Astrocyte (in vitro differentiated cells and primary cell): ENCODE results near the gene FBXL13. TPM values are rescaled to one million over a fixed set of nuclear protein-coding genes. Genes with fewer than 3 reads are reported as not detected.

ENCODE experiments used
- DNase-seq: peaks from one replicate; pipeline ENCODE4 v3.0.0-alpha.2; 2010; ENCODE audit warnings: low read depth
- FAIRE-seq: peaks from 2 replicates; lab custom pipeline; 2011; peaks lifted over from hg19 to GRCh38; lab: Jason Lieb, UNC
- H2AFZ ChIP-seq: 2 replicates; pipeline ENCODE4 v1.6.0; 2012; ENCODE audit warnings: low read depth, low read length, inconsistent platforms
- H3K27ac ChIP-seq: 2 replicates; pipeline ENCODE4 v1.5.1; 2011; ENCODE audit warnings: low read depth, low read length, inconsistent platforms
- H3K27me3 ChIP-seq: 2 replicates; pipeline ENCODE4 v1.6.0; 2011; ENCODE audit warnings: low read length, inconsistent platforms; ENCODE audit not compliant: insufficient read depth
- H3K36me3 ChIP-seq: 2 replicates; pipeline ENCODE4 v1.5.1; 2011; ENCODE audit warnings: low read length, inconsistent platforms; ENCODE audit not compliant: insufficient read depth
- H3K4me1 ChIP-seq: 2 replicates; pipeline ENCODE4 v1.5.1; 2011; ENCODE audit warnings: low read length, inconsistent platforms; ENCODE audit not compliant: insufficient read depth
- H3K4me2 ChIP-seq: 2 replicates; pipeline ENCODE4 v1.6.0; 2012; ENCODE audit warnings: low read length, inconsistent platforms
- H3K4me3 ChIP-seq: 2 replicates; pipeline ENCODE4 v1.5.1; 2011; ENCODE audit warnings: low read depth, mild to moderate bottlenecking, low read length, inconsistent platforms; ENCODE audit not compliant: insufficient read depth
- H3K79me2 ChIP-seq: 2 replicates; pipeline ENCODE4 v1.6.0; 2012; ENCODE audit warnings: mild to moderate bottlenecking, low read length, inconsistent platforms; ENCODE audit not compliant: insufficient read depth
- H3K9ac ChIP-seq: 2 replicates; pipeline ENCODE4 v1.6.0; 2012; ENCODE audit warnings: mild to moderate bottlenecking, low read length, inconsistent platforms
- H3K9me3 ChIP-seq: 2 replicates; pipeline ENCODE4 v1.5.1; 2012; ENCODE audit warnings: low read depth, mild to moderate bottlenecking, low read length, inconsistent platforms; ENCODE audit not compliant: insufficient read depth
- H4K20me1 ChIP-seq: 2 replicates; pipeline ENCODE4 v1.6.0; 2012; ENCODE audit warnings: low read length, inconsistent platforms; ENCODE audit not compliant: insufficient read depth
- H3K27ac Mint-ChIP-seq: one replicate; pipeline ENCODE4 v1.8.0; 2021; ENCODE audit warnings: mild to moderate bottlenecking, mixed read lengths; ENCODE audit not compliant: unreplicated experiment
- H3K27me3 Mint-ChIP-seq: one replicate; pipeline ENCODE4 v1.8.0; 2021; ENCODE audit warnings: low read depth, mixed read lengths; ENCODE audit not compliant: unreplicated experiment
- H3K36me3 Mint-ChIP-seq: one replicate; pipeline ENCODE4 v1.8.0; 2021; ENCODE audit warnings: low read depth, mixed read lengths; ENCODE audit not compliant: unreplicated experiment
- H3K4me1 Mint-ChIP-seq: one replicate; pipeline ENCODE4 v1.8.0; 2021; ENCODE audit warnings: low read depth, mixed read lengths; ENCODE audit not compliant: unreplicated experiment
- H3K4me3 Mint-ChIP-seq: one replicate; pipeline ENCODE4 v1.8.0; 2021; ENCODE audit warnings: mild to moderate bottlenecking, moderate library complexity, mixed read lengths; ENCODE audit not compliant: unreplicated experiment
- H3K9me3 Mint-ChIP-seq: one replicate; pipeline ENCODE4 v1.8.0; 2021; ENCODE audit warnings: mild to moderate bottlenecking, mixed read lengths; ENCODE audit not compliant: unreplicated experiment
- EZH2 ChIP-seq: IDR thresholded peaks from 2 replicates; pipeline ENCODE4 v1.6.1; 2012; ENCODE audit warnings: mild to moderate bottlenecking, low read length, inconsistent platforms; ENCODE audit not compliant: insufficient read depth
- total RNA-seq: library from RNA; stranded (reverse); gene quantifications from 2 replicates; pipeline ENCODE4 v1.2.1, GENCODE V29; 2021
- TF ChIP-seq, protein P1 (sequence below): IDR thresholded peaks from 2 replicates; pipeline ENCODE4 v1.5.1; 2011; ENCODE audit warnings: low read depth, mild to moderate bottlenecking, inconsistent platforms, low read length, moderate library complexity; ENCODE audit not compliant: insufficient read depth

The FBXL13 gene
- total RNA-seq, 1 donor from 2014 or later, result 1.2 TPM

DNA sequence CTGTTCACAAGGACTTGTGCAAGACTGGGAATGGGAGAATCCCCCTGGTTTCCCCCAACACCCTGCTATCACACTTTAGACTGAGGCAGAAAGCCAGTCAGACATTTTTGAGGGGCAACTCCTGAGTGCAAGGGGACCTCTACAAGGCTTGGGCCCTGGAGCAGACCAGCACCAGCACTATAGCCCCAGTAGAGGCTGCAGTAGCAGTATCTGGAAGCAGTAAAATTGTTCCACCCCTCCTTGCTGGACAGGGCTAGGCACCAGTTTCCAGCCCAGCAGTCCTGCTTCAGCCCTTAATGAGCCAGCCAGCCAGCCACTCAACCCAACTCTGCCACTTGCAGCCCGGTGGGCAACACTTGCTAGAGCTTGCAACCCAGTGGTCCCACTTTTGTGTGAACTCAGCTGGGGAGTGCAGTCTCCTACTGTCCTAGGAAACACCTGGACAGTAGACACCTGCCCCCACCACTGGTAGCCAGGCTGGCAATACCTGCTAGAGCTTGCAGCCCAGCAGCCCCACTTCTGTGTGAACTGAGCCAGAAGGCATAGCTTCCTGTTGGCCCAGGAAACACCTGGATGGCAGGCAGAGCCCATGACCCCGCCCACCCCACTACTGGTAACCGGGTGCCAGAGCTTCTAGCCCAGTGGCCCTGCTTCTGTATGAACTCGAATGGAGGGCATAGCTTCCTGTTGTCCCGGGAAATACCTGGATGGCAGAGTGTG, 65.0 kb downstream of the FBXL13 start:
- H3K27me3 Mint-ChIP-seq, result no peaks in the 10 kb centered on the region
- no peak overlapping the region for H2AFZ ChIP-seq
- H3K27ac Mint-ChIP-seq, result no peak overlapping the region
- no peaks in the 10 kb centered on the region for H3K9me3 ChIP-seq
- no peak overlapping the region for H3K27ac ChIP-seq
- TF ChIP-seq, protein P1, sequence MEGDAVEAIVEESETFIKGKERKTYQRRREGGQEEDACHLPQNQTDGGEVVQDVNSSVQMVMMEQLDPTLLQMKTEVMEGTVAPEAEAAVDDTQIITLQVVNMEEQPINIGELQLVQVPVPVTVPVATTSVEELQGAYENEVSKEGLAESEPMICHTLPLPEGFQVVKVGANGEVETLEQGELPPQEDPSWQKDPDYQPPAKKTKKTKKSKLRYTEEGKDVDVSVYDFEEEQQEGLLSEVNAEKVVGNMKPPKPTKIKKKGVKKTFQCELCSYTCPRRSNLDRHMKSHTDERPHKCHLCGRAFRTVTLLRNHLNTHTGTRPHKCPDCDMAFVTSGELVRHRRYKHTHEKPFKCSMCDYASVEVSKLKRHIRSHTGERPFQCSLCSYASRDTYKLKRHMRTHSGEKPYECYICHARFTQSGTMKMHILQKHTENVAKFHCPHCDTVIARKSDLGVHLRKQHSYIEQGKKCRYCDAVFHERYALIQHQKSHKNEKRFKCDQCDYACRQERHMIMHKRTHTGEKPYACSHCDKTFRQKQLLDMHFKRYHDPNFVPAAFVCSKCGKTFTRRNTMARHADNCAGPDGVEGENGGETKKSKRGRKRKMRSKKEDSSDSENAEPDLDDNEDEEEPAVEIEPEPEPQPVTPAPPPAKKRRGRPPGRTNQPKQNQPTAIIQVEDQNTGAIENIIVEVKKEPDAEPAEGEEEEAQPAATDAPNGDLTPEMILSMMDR, result no peak
- TF ChIP-seq EZH2, result no peak
- H3K36me3 ChIP-seq, result no peaks in the 10 kb centered on the region
- H3K9me3 Mint-ChIP-seq, result peaks cover 5% of the 10 kb centered on the region
- no peaks in the 10 kb centered on the region for H3K79me2 ChIP-seq
- DNase-seq, result no peak
- H3K4me2 ChIP-seq, result no peak overlapping the region
- H3K9ac ChIP-seq, result no peak overlapping the region
- H3K4me1 Mint-ChIP-seq, result peaks cover 3% of the 10 kb centered on the region
- H3K27me3 ChIP-seq, result no peaks in the 10 kb centered on the region
- H3K4me3 ChIP-seq, result no peak overlapping the region
- no peak for FAIRE-seq
- H4K20me1 ChIP-seq, result no peaks in the 10 kb centered on the region
- H3K36me3 Mint-ChIP-seq, result peaks cover 6% of the 10 kb centered on the region
- no peak overlapping the region for H3K4me3 Mint-ChIP-seq
- no peaks in the 10 kb centered on the region for H3K4me1 ChIP-seq

DNA sequence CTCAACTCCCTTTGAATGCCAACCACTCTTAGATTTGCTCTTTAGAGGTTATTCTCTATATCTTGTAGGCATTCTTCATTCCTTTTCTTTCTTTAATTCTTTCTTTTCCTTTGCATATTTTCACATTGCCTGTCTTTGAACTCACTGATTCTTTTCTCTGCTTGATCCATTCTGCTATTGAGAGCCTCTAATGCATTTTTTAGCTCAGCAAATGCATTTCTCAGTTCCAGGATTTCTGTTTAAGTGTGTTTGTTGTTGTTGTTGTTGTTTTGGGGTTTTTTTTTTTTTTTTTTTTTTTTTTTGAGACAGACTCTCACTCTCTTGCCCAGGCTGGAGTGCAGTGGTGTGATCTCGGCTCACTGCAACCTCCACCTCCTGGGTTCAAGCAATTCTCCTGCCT, 71.6 kb downstream of the FBXL13 start:
- Histone ChIP-seq H3K9me3 (no peaks in the 10 kb centered on the region), H3K27me3 (no peaks in the 10 kb centered on the region), H3K79me2 (no peaks in the 10 kb centered on the region), H3K4me3 (no peak overlapping the region), H3K27ac (no peak overlapping the region), H3K36me3 (no peaks in the 10 kb centered on the region), H3K4me2 (no peak overlapping the region), H3K4me1 (no peaks in the 10 kb centered on the region), H4K20me1 (no peaks in the 10 kb centered on the region), H3K9ac (no peak overlapping the region), H2AFZ (no peak overlapping the region)
- Mint-ChIP-seq H3K27ac (no peak overlapping the region), H3K27me3 (no peaks in the 10 kb centered on the region), H3K4me1 (no peaks in the 10 kb centered on the region), H3K4me3 (no peak overlapping the region), H3K36me3 (peaks cover 10% of the 10 kb centered on the region), H3K9me3 (peaks cover 18% of the 10 kb centered on the region)
- no peak for TF ChIP-seq EZH2
- TF ChIP-seq, protein P1, result no peak
- FAIRE-seq (no peak), DNase-seq (no peak)

DNA sequence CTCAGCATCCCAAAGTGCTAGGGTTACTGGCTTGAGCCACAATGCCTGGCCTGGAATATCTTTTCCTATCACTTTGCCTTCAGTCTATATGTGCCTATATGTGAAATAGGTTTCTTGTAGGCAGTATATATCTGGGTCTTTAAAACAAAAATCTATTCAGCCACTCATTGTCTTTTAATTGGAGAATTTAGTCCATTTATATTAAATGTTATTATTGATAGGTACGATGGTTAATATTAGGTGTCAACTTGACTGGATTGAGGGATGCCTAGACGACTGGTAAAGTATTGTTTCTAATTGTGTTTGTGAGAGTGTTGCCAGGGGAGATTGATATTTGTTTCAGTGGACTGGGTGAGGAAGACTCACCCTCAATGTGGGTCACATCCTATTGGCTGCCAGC, 73.4 kb downstream of the FBXL13 start:
- Histone ChIP-seq H3K4me1 (no peaks in the 10 kb centered on the region), H3K79me2 (no peaks in the 10 kb centered on the region), H3K27ac (no peak overlapping the region), H3K4me3 (no peak overlapping the region), H3K9me3 (no peaks in the 10 kb centered on the region), H3K36me3 (no peaks in the 10 kb centered on the region), H2AFZ (no peak overlapping the region), H3K27me3 (no peaks in the 10 kb centered on the region), H3K9ac (no peak overlapping the region), H4K20me1 (no peaks in the 10 kb centered on the region), H3K4me2 (no peak overlapping the region)
- H3K4me3 Mint-ChIP-seq, result no peak overlapping the region
- no peaks in the 10 kb centered on the region for H3K27me3 Mint-ChIP-seq
- TF ChIP-seq, protein P1, result no peak
- no peak for TF ChIP-seq EZH2
- no peak for FAIRE-seq
- peaks cover 17% of the 10 kb centered on the region for H3K9me3 Mint-ChIP-seq
- DNase-seq, result no peak
- no peaks in the 10 kb centered on the region for H3K4me1 Mint-ChIP-seq
- peaks cover 9% of the 10 kb centered on the region for H3K36me3 Mint-ChIP-seq
- H3K27ac Mint-ChIP-seq, result no peak overlapping the region
